Peyer's patch (tissue), 4 donors: ENCODE results near the gene P2RY8. TPM values are rescaled to one million over a fixed set of nuclear protein-coding genes. Genes with fewer than 3 reads are reported as not detected.

ENCODE experiments used
- DNase-seq, 3 donors: peaks; one replicate each; pipeline ENCODE4 v3.0.0-alpha.2; 2017 to 2019
- H3K27ac ChIP-seq, 4 donors: fragments of 200-600 bp; sonication (generic); one replicate each; pipeline ENCODE4 v1.5.1; 2016 to 2019
- H3K27me3 ChIP-seq, 2 donors: fragments of 200-600 bp; sonication (generic); one replicate each; pipeline ENCODE4 v1.5.1; 2019
- H3K36me3 ChIP-seq, 3 donors: fragments of 200-600 bp; sonication (generic); one replicate each; pipeline ENCODE4 v1.5.1; 2016 to 2019
- H3K4me1 ChIP-seq, 4 donors: fragments of 200-600 bp; sonication (generic); one replicate each; pipeline ENCODE4 v1.5.1; 2016 to 2019
- H3K4me3 ChIP-seq, 4 donors: fragments of 200-600 bp; sonication (generic); 1 replicate in 3 of 4; 2 replicates in 1 of 4; pipeline ENCODE4 v1.5.1; 2016 to 2019; ENCODE audit warnings: mild to moderate bottlenecking in 1 of 4
- H3K9me3 ChIP-seq, 4 donors: fragments of 200-600 bp; sonication (generic); one replicate each; pipeline ENCODE4 v1.5.1; 2016 to 2019; ENCODE audit warnings: mild to moderate bottlenecking in 1 of 4
- POLR2A ChIP-seq, 2 donors: fragments of 450-650 bp; IDR thresholded peaks; one replicate each; pipeline ENCODE4 v1.5.1; 2017; ENCODE audit warnings: antibody characterized with exemption in 2 of 2, mild to moderate bottlenecking in 2 of 2, moderate library complexity in 2 of 2
- total RNA-seq, 4 donors: library from RNA; depleted of rRNA; stranded (reverse); fragments of >200 nt; gene quantifications; one replicate each; pipeline ENCODE4 v1.1.0, GENCODE V29; 2016
- TF ChIP-seq, protein P1 (sequence below), 6 experiments: fragments of 450-650 bp in 4 of 6; fragments of 200-600 bp in 2 of 6; sonication (generic) in 1 of 6; IDR thresholded peaks; one replicate each; pipeline ENCODE4 v1.5.1; 2017 to 2019; ENCODE audit warnings: antibody characterized with exemption in 6 of 6, mild to moderate bottlenecking in 3 of 6, moderate library complexity in 1 of 6

Gene P2RY8
- total RNA-seq, 4 donors from 2014 or later: 0.35 to 5.8 (median 1.2) TPM

DNA sequence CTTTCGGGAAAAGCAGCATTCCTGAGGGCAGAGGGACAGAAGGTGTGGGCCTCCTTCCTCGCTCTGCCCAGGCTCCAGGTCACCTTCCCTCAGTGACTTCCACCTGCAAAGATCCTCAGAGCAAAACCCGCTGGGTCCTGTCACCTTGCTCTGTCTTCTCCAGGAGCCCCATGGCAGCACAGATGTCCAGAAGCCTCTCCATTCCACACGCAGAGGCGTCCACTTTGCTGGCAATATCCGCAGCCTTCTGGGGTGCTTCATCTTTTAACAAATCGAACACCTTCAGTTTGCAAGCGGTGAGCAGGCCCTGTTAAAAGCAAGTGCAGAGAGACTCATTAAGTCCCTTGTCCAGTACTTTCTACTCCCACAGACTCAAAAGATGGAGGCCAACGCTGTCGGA is 111.6 kb downstream of the P2RY8 start:
- no peak overlapping the region for H3K4me3 ChIP-seq
- TF ChIP-seq, protein P1, sequence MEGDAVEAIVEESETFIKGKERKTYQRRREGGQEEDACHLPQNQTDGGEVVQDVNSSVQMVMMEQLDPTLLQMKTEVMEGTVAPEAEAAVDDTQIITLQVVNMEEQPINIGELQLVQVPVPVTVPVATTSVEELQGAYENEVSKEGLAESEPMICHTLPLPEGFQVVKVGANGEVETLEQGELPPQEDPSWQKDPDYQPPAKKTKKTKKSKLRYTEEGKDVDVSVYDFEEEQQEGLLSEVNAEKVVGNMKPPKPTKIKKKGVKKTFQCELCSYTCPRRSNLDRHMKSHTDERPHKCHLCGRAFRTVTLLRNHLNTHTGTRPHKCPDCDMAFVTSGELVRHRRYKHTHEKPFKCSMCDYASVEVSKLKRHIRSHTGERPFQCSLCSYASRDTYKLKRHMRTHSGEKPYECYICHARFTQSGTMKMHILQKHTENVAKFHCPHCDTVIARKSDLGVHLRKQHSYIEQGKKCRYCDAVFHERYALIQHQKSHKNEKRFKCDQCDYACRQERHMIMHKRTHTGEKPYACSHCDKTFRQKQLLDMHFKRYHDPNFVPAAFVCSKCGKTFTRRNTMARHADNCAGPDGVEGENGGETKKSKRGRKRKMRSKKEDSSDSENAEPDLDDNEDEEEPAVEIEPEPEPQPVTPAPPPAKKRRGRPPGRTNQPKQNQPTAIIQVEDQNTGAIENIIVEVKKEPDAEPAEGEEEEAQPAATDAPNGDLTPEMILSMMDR (IDR thresholded peaks at IDR 0.05): no peak
- TF ChIP-seq POLR2A (IDR thresholded peaks at IDR 0.05): no peak
- no peaks in the 10 kb centered on the region for H3K27me3 ChIP-seq
- peaks cover 0 to 35% (median 0%) of the 10 kb centered on the region in 3 donors for H3K36me3 ChIP-seq
- no peak overlapping the region for H3K27ac ChIP-seq
- peaks cover 0 to 11% (median 5%) of the 10 kb centered on the region in 4 donors for H3K9me3 ChIP-seq
- H3K4me1 ChIP-seq: no peaks in the 10 kb centered on the region
- peak in 2 of 3 donors; percentile 19 to 33 for DNase-seq

DNA sequence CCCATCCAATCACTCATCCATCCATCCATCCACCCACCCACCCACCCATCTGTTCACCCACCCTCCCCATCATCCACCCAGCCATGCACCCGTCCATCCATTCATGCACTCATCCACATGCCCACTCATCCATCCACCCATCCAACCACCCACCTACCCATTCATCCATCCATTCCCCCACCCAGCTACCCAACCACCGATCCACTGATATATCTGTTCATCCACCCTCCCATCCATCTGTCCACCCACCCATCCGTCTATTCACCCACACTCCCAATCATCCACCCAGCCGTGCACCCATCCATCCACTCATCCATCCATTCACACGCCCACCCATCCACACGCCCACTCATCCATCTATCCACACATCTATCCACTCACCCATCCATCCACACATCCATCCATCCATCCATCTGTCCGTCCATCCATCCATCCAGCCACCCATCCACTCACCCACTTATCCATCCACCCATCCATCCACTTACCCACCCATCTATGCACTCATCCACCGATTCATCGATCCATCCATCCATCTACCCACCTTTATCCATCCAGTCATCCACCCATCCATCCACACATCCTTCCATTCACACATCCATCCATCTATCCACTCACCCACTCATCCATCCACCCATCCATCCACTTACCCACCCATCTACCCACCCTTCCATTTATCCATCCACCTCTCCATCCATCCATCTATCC is 112.7 kb downstream of the P2RY8 start:
- H3K27ac ChIP-seq: no peak overlapping the region
- H3K9me3 ChIP-seq: peaks cover 0 to 11% (median 5%) of the 10 kb centered on the region in 4 donors
- no peak for TF ChIP-seq POLR2A (IDR thresholded peaks at IDR 0.05)
- TF ChIP-seq, protein P1 (IDR thresholded peaks at IDR 0.05): no peak
- H3K36me3 ChIP-seq: peaks cover 0 to 35% (median 0%) of the 10 kb centered on the region in 3 donors
- DNase-seq: peak in 2 of 3 donors; percentile 5 to 25
- no peak overlapping the region for H3K4me3 ChIP-seq
- no peaks in the 10 kb centered on the region for H3K4me1 ChIP-seq
- no peaks in the 10 kb centered on the region for H3K27me3 ChIP-seq

DNA sequence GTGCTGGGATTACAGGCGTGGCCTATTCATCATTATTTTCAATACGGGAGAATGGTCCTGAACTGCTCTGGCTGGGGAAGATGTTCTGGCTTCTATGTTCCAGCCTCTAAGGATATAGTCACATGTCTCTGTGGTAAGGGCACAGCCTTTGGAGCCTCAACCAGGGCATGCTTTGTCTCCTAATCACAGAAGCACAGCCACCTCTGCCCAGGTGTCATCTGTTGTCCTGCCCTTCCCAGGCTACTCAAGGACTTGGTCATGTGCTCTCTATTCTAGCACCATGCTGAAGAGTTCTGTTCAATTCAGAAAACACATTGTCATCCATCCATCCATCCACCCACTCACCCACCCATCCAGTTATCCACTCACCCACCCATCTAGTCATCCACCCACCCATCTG is 113.8 kb downstream of the P2RY8 start:
- peaks cover 0 to 39% (median 0%) of the 10 kb centered on the region in 3 donors for H3K36me3 ChIP-seq
- DNase-seq: peak in 1 of 3 donors; percentile 27
- TF ChIP-seq, protein P1 (IDR thresholded peaks at IDR 0.05): no peak
- TF ChIP-seq POLR2A (IDR thresholded peaks at IDR 0.05): no peak
- no peaks in the 10 kb centered on the region for H3K27me3 ChIP-seq
- peaks cover 0 to 11% (median 5%) of the 10 kb centered on the region in 4 donors for H3K9me3 ChIP-seq
- H3K4me3 ChIP-seq: no peak overlapping the region
- H3K4me1 ChIP-seq: no peaks in the 10 kb centered on the region
- H3K27ac ChIP-seq: no peak overlapping the region

DNA sequence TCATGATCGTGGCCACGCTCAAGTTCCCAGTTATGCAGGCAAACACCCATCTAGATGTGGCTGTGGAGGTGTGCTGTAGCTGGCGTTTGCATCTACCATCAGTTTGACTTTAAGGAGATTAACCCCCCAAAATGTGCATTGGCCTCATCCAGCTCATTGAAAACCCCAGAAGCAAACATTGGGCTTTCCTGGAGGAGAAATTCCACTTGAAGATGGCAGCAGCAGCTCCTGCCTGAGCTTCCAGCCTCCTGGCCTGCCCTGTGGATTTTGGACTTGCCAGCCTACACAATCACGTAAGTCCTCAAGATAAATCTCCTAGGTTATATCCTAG is 114.9 kb downstream of the P2RY8 start:
- Histone ChIP-seq H3K4me1 (no peaks in the 10 kb centered on the region), H3K27ac (no peak overlapping the region), H3K4me3 (no peak overlapping the region), H3K36me3 (peaks cover 0 to 36% (median 0%) of the 10 kb centered on the region in 3 donors), H3K9me3 (peaks cover 0 to 11% (median 5%) of the 10 kb centered on the region in 4 donors), H3K27me3 (no peaks in the 10 kb centered on the region)
- peak in 1 of 3 donors; percentile 10 for DNase-seq
- TF ChIP-seq, protein P1 (IDR thresholded peaks at IDR 0.05): no peak
- TF ChIP-seq POLR2A (IDR thresholded peaks at IDR 0.05): no peak

DNA sequence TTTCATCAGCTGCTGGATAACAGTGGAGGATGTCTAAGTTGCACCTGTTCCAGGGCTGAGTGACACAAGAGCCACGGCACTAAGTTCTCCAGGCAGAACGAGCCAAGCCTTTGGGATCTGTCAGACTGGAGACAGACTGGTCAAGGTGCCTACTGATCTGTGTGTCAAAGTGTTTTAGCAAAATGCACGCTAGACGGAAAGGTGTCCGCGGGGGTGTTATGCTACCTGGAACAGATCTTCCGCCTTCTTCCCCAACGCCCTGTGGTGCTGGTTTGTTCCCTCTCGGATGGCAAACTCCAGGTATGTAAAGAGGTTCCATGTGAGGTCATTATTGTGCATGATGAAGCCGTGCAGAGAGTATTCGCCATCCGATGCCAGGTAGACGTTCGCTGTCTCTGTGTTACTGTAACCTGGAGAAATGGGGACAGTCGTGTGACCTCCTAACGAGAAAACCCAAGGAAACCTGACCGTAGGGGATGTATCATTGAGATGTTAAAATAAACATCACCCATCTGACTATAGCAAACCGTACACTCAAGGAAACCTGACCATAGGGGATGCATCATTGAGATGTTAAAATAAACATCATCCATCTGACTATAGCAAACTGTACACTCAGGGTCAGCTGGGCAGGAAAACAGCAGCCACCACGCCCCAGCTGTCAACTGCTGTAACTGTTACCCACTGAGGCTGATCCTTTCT is 115.4 kb downstream of the P2RY8 start:
- Histone ChIP-seq H3K36me3 (peaks cover 0 to 36% (median 0%) of the 10 kb centered on the region in 3 donors), H3K27ac (no peak overlapping the region), H3K9me3 (peaks cover 0 to 11% (median 5%) of the 10 kb centered on the region in 4 donors), H3K4me3 (no peak overlapping the region), H3K27me3 (no peaks in the 10 kb centered on the region), H3K4me1 (no peaks in the 10 kb centered on the region)
- DNase-seq: peak in 2 of 3 donors; percentile 18 to 19
- TF ChIP-seq POLR2A (IDR thresholded peaks at IDR 0.05): no peak
- TF ChIP-seq, protein P1 (IDR thresholded peaks at IDR 0.05): no peak
